ENCODE data around the gene LSR.

The LSR gene

GRCh38 chr19:35305181-35305580 lies 56.4 kb downstream of the LSR start:
- no peak for DNase-seq

- DNase-seq = no peak
These were observed 57.9 kb downstream of the LSR start for GRCh38 chr19:35306473-35307246.

- DNase-seq = no peak
These were observed 59.1 kb downstream of the LSR start for GRCh38 chr19:35307931-35308330.

- DNase-seq = no peak
These were observed 60.1 kb downstream of the LSR start for GRCh38 chr19:35308910-35309309.

GRCh38 chr19:35309481-35310279 lies 60.9 kb downstream of the LSR start:
- no peak for DNase-seq

GRCh38 chr19:35310331-35310730 lies 61.5 kb downstream of the LSR start:
- DNase-seq = no peak

- no peak for DNase-seq
These were observed 62.1 kb downstream of the LSR start for GRCh38 chr19:35310811-35311465.

GRCh38 chr19:35311901-35312665 lies 63.3 kb downstream of the LSR start:
- no peak for DNase-seq

- no peak for DNase-seq
These were observed 64.8 kb downstream of the LSR start for GRCh38 chr19:35313587-35313986.

GRCh38 chr19:35314031-35314430 lies 65.2 kb downstream of the LSR start:
- no peak for DNase-seq

GRCh38 chr19:35314858-35315470 lies 66.2 kb downstream of the LSR start:
- DNase-seq = no peak

- DNase-seq = no peak
These were observed 67.1 kb downstream of the LSR start for GRCh38 chr19:35315883-35316282.

GRCh38 chr19:35316560-35316959 lies 67.8 kb downstream of the LSR start:
- no peak for DNase-seq
